Transverse colon (tissue), 4 donors: ENCODE results near the gene PTGIS. TPM values are rescaled to one million over a fixed set of nuclear protein-coding genes. Genes with fewer than 3 reads are reported as not detected.

ENCODE experiments used
- DNase-seq: peaks from one replicate; pipeline ENCODE4 v3.0.0-alpha.2; 2019
- H3K27ac ChIP-seq, 4 donors: fragments of 200-600 bp; sonication (generic); 2 replicates each; pipeline ENCODE4 v1.5.1; 2016 to 2018; ENCODE audit warnings: inconsistent platforms in 4 of 4
- H3K27me3 ChIP-seq: fragments of 200-600 bp; sonication (generic); 2 replicates; pipeline ENCODE4 v1.5.1; 2017; ENCODE audit warnings: inconsistent platforms
- H3K36me3 ChIP-seq, 4 donors: fragments of 200-600 bp; sonication (generic); 2 replicates each; pipeline ENCODE4 v1.5.1; 2017 to 2019; ENCODE audit warnings: inconsistent platforms in 4 of 4
- H3K4me1 ChIP-seq, 4 donors: fragments of 200-600 bp; sonication (generic); 2 replicates each; pipeline ENCODE4 v1.5.1; 2017 to 2020; ENCODE audit warnings: inconsistent platforms in 4 of 4
- H3K4me3 ChIP-seq, 4 donors: fragments of 200-600 bp; sonication (generic); 1 replicate in 1 of 4; 2 replicates in 3 of 4; pipeline versions ENCODE4 v1.5.1 to v1.6.1; 2017 to 2019; ENCODE audit warnings: inconsistent platforms in 4 of 4
- H3K9me3 ChIP-seq, 2 donors: fragments of 200-600 bp; sonication (generic); 2 replicates each; pipeline ENCODE4 v1.5.1; 2017 to 2019; ENCODE audit warnings: inconsistent platforms in 2 of 2
- CTCF ChIP-seq, 5 experiments: fragments of 200-600 bp in 3 of 5; fragments of 450-650 bp in 2 of 5; sonication (generic) in 3 of 5; IDR thresholded peaks; 1 replicate in 2 of 5; 2 replicates in 3 of 5; pipeline ENCODE4 v1.5.1; 2016 to 2017; ENCODE audit warnings: antibody characterized with exemption in 5 of 5, inconsistent platforms in 3 of 5, mild to moderate bottlenecking in 2 of 5, moderate library complexity in 1 of 5
- EP300 ChIP-seq: sonication (generic); formaldehyde crosslinking; IDR thresholded peaks from one replicate; pipeline ENCODE4 v1.6.1; 2017; ENCODE audit warnings: antibody characterized with exemption, low read depth
- POLR2A ChIP-seq: fragments of 450-650 bp; IDR thresholded peaks from one replicate; pipeline ENCODE4 v1.6.1; 2016; ENCODE audit warnings: antibody characterized with exemption, mild to moderate bottlenecking, moderate library complexity
- POLR2AphosphoS5 ChIP-seq, 3 donors: sonication (generic); formaldehyde crosslinking; IDR thresholded peaks; one replicate each; pipeline ENCODE4 v1.6.1; 2016; ENCODE audit warnings: antibody characterized with exemption in 3 of 3
- WGBS, 2 donors: methylation state at CpG; one replicate each; pipeline ENCODE4 v1.1.5; 2018; ENCODE audit warnings: low coverage in 1 of 2; 5-methylcytosine and 5-hydroxymethylcytosine counted together
- in situ Hi-C, 4 donors: fragments of 200-750 bp; cut with MboI; loops; one replicate each; pipeline versions ENCODE4 v1.15.0 to v1.15.1; 2017; ENCODE audit warnings: low sequenced_read_pairs in 3 of 4, low pct_ligation_motif_present in 1 of 4, low pct_unique_long_range_greater_than_20kb in 1 of 4
- intact Hi-C: fragments of 100-400 bp; cut with DNase I; formaldehyde crosslinking; loops from one replicate; pipeline ENCODE4 v1.15.1; 2023; ENCODE audit warnings: low total_unique reads
- total RNA-seq, 4 donors: library from RNA; depleted of rRNA; stranded (reverse); fragments of >200 nt; gene quantifications; one replicate each; pipeline ENCODE4 v1.1.0, GENCODE V29; 2016

The PTGIS gene
- total RNA-seq, 4 donors from 2014 or later: 9.4 to 22.3 (median 15.6) TPM

GRCh38 chr20:49583343-49583668, 15.4 kb upstream of the PTGIS start:
- Histone ChIP-seq H3K9me3 (no peaks in the 10 kb centered on the region), H3K4me3 (no peak overlapping the region), H3K36me3 (no peaks in the 10 kb centered on the region), H3K4me1 (peaks cover 9 to 36% (median 20%) of the 10 kb centered on the region in 4 donors), H3K27me3 (no peaks in the 10 kb centered on the region), H3K27ac (peak overlapping the region; percentile 24 to 86 (median 68))
- in situ Hi-C loops (no loop called here), intact Hi-C loops (no loop called here)
- WGBS, 2 donors: 76 to 90% methylated on average over 2 to 4 of the region's 4 CpGs
- TF ChIP-seq POLR2AphosphoS5 (IDR thresholded peaks at IDR 0.05): no peak
- TF ChIP-seq POLR2A: no peak
- TF ChIP-seq CTCF (IDR thresholded peaks at IDR 0.05): no peak
- TF ChIP-seq EP300: no peak
- DNase-seq: no peak

- no peak for DNase-seq
- no peak overlapping the region for H3K4me3 ChIP-seq
- in situ Hi-C loops: no loop called here
- H3K4me1 ChIP-seq: peaks cover 9 to 36% (median 20%) of the 10 kb centered on the region in 4 donors
- H3K27me3 ChIP-seq: no peaks in the 10 kb centered on the region
- TF ChIP-seq POLR2A (no peak), POLR2AphosphoS5 (IDR thresholded peaks at IDR 0.05) (no peak), CTCF (IDR thresholded peaks at IDR 0.05) (no peak), EP300 (no peak)
- H3K9me3 ChIP-seq: no peaks in the 10 kb centered on the region
- H3K27ac ChIP-seq: peak overlapping the region; percentile 24 to 86 (median 68)
- intact Hi-C loops: no loop called here
- H3K36me3 ChIP-seq: no peaks in the 10 kb centered on the region
- 90 to 93% methylated on average over 10 of the region's 10 CpGs for WGBS, 2 donors
Observed at GRCh38 chr20:49582413-49583334, 14.7 kb upstream of the PTGIS start.

GRCh38 chr20:49581482-49581881, 13.5 kb upstream of the PTGIS start:
- Histone ChIP-seq H3K27ac (peak overlapping the region in 3 of 4 donors; percentile 42 to 86 (median 68)), H3K9me3 (no peaks in the 10 kb centered on the region), H3K4me1 (peaks cover 9 to 36% (median 20%) of the 10 kb centered on the region in 4 donors), H3K36me3 (no peaks in the 10 kb centered on the region), H3K27me3 (no peaks in the 10 kb centered on the region), H3K4me3 (no peak overlapping the region)
- TF ChIP-seq POLR2AphosphoS5 (IDR thresholded peaks at IDR 0.05): no peak
- no peak for TF ChIP-seq EP300
- in situ Hi-C loops (no loop called here), intact Hi-C loops (no loop called here)
- DNase-seq: no peak
- WGBS, 2 donors: 100% methylated on average over 1 of the region's 1 CpG

- TF ChIP-seq POLR2AphosphoS5 (IDR thresholded peaks at IDR 0.05) (no peak), EP300 (no peak), CTCF (IDR thresholded peaks at IDR 0.05) (no peak), POLR2A (no peak)
- DNase-seq: no peak
- Histone ChIP-seq H3K9me3 (no peaks in the 10 kb centered on the region), H3K27ac (peak overlapping the region in 3 of 4 donors; percentile 42 to 86 (median 68)), H3K4me3 (no peak overlapping the region), H3K4me1 (peaks cover 9 to 32% (median 20%) of the 10 kb centered on the region in 4 donors), H3K27me3 (no peaks in the 10 kb centered on the region), H3K36me3 (no peaks in the 10 kb centered on the region)
- intact Hi-C loops (no loop called here), in situ Hi-C loops (no loop called here)
- WGBS, 2 donors: 17 to 21% methylated on average over 1 of the region's 1 CpG
Observed at GRCh38 chr20:49580813-49581174, 12.9 kb upstream of the PTGIS start.
